ENCODE results near the gene BEND5.

BEND5 gene

DNA sequence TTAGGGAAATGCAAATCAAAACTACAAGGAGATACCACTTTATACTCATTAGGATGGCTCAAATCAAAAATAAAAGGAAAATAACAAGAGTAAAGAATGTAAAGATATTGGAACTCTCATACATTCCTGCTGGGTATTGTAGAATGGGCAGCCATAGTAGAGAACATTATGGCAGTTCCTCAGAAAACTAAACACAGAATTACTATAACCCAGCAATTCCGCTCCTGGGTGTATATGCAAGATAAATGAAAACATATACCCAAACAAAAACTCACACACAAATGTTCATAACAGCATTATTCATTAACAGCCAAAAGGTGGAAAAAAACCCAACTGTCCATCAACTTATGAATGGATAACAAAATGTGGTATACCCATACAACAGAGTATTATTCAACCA lies 11.4 kb downstream of the BEND5 start:
- no peak for DNase-seq (ENCODE audit: low read depth, low spot score)

DNA sequence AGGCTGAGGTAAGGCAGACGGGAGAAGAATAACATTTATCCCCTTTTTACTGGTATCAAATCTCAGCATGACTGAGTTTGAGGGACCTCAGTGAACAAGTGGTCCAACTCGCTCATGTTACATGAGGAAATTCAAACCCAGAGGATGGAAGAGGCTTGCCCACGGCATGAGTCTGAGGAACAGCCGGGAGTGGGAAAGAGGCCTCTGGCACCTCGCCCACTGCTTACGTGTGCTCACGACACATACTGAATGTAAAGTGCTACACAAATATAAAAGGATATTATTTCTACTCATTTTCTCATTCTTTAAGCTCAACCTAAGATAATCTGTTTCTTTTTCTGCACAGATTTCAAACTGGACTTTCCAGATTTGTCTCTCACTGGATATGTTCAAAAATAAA lies 14.7 kb downstream of the BEND5 start:
- no peak for DNase-seq (ENCODE audit: low read depth, low spot score)

DNA sequence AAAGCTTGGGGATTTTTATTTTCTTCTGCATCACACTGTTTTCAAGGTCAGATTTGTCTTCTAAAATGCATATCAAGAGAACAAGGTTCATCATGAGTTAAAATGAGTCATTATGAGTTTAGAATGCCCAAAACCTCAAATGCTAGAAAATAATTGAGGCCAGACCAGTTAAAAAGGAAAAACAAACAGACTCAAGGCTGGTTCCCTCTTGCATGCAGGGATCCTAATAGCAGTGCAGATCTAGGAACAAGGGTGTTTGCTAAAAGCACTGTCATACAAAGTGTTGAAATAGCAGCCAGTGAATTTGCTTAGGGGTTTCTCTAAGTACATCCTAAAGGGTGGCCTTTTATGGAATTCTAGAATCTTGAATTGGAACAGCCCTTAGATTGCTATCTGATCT lies 15.3 kb downstream of the BEND5 start:
- no peak for DNase-seq (ENCODE audit: low read depth, low spot score)

DNA sequence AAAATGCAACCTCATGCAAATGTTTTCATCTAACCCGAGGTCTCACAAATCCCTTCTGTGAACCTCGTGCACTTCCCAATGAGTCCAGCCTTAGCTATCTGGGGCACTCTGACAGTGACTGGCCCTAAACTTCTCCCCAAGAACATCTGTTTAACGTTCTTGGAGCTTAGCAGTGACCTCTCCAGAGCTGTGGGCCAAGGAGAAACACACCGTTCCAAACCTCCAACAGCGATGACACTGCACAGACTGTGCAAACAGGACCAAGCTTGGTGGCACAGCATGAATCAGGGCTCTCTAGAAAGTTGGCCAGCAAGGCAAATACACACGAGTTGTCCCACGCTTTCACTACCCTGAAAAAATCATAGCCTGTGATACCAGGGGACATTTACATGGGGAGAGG lies 15.8 kb downstream of the BEND5 start:
- no peak for DNase-seq (ENCODE audit: low read depth, low spot score)

DNA sequence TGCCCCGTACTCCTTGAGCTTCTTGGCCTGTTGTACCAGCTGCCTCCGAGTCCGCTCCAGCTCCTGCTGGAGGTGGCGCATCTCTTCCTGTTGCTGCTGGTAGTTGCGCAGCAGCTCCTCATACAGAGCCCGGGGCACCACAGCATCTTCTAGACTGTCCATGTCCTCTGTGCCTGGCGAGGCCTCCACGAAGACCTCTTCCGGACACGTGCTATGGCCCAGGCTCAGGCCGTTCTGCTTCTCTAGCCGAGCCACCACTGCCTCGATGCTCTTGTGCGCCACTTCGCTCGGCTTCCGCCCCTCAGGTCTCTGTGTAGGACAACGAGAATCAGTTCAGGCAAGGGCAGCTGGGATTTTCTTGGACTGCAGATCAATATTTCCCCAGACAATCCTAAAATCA lies 17.7 kb downstream of the BEND5 start:
- DNase-seq (ENCODE audit: low read depth, low spot score), result no peak

DNA sequence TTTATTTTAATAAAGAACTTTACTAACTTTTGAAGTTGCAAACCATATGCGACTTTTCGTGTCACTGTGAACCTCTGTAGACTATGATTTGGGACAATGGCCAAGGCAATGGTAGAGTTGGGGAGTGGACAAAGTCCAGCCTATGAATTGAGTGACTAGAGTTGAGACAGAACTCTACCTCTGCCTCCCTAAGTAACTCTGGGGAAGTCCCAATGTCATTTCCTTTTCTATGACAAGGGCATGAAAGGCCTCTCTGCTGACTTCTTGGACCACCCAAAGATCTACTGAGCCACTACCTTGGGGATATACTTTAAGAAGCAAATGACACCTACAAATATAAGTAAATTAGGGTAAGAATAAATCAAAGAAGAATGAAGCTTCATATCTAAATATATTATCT lies 19.3 kb downstream of the BEND5 start:
- DNase-seq (ENCODE audit: low read depth, low spot score), result no peak

DNA sequence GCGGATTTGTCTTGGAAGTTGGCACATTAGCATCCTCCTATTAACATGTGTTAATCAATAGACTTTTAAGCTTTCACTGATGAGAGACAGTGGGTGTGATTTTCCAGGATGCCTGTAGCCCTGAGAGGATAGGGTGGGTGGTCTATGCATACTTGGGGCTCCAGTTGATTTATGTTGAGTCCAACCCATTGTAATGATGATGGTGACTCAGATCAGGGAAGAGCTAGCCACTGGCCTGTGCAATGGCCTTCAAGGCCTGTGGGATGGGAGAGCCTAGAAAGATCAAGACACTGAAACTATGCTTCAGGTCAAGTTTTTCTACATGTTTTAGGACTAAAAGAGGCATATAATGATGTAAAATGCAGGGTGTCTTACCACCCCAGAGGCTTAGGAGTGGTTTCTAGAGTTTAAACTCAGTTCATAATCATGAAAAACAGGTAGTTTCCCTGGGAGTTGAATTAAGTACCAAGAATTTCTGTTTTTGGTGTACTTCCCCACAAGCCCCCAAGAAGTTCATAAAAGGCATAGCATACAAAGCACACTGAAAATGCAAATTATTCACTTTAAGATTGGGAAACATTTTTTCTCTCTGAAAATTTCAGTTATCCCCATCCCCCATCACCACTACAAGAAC lies 19.9 kb downstream of the BEND5 start:
- DNase-seq (ENCODE audit: low read depth, low spot score), result no peak

DNA sequence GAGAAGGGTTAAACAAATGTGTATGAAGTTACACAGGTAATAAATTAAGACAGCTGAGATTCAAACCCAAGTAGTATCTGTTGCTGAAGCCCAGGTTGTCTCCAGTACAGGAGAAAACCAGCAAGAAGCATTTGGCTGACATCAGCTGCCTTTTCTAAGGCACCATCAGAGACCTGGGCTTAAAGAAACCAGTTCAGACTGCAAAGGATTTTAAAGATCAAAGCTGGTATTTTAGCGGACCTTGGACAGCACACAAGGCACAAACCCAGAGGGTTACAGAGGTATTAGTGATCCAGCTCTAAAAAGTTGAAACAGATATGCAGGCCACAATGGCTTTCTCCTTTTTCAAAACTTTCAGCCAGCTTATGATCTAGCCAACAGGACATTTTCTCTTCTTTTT lies 23.4 kb downstream of the BEND5 start:
- DNase-seq (ENCODE audit: low read depth, low spot score), result peak; percentile 33

DNA sequence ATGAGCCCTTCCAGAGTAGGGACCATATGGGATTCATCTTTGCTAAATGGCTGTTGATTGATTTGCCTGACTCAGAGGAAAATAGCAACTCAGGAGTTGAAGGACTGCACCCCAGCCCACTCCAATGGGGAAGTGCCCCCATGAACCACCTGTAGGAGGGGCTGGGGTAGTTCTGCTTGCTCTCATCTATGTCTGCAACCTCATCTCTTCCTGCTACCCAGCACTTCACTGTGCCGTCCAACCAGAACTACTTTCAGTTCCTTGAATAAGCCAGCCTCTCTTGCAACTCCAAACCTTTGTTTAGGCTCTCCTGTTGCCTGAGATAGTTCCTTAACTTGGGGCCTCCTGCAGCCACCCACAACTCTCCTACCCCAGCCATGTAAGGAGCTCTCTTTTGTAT lies 26.6 kb downstream of the BEND5 start:
- no peak for DNase-seq (ENCODE audit: low read depth, low spot score)

DNA sequence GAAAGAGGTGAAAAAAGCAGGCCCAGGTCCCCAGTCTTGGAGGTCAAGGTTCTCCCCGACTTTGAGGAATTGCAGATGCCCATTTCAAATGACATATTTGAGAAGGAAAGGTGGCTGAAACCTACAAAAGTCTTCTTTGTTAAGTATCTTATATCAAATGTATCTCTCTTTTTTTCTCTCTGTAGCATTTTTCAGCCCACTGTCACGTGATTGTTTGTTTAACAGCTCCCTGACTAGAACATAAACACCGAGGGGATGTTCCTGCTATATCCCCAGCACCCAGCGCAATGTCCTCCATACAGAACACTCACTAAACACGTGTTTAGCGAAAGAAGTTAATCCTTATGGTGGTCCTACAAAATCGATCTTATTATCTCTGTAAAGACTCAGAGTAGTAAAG lies 27.6 kb downstream of the BEND5 start:
- no peak for DNase-seq (ENCODE audit: low read depth, low spot score)

DNA sequence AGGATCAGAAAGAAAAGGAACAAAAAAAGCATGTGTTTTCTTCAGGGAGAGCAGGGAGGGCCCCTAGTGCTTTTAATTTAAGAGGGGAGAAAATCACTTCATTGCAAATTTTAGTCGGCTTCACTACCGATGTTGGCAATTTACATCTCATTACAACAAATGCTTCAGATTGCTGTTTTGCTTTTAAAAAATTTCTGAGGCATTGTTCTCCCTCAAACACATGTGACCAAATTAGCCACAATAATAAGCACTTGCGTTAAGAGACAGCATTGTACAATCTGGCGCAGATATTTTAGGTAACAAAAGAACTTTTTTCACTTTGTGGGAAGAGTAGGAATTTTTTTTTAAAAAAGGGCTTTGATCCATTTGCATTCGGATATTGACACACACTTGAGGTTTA lies 29.8 kb downstream of the BEND5 start:
- no peak for DNase-seq (ENCODE audit: low read depth, low spot score)

DNA sequence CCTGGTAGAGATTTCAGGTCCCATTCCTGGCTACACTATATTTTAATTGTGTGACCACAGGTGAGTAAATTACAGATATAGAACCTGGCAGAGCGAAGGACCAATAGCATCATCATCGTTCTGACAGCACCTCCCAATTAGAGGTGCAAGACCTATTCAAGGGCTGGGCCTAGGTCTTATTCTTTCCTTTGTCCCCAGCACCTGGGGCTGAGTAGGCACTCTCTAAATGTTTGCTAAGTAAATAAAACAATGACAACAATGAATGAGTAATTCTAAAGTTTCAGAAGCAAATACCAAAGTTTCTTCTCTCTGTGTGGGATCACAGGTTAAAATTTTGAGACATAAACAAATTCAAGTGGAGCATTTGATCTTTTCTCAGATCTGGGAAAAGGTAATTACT lies 32.7 kb downstream of the BEND5 start:
- DNase-seq (ENCODE audit: low read depth, low spot score), result no peak

DNA sequence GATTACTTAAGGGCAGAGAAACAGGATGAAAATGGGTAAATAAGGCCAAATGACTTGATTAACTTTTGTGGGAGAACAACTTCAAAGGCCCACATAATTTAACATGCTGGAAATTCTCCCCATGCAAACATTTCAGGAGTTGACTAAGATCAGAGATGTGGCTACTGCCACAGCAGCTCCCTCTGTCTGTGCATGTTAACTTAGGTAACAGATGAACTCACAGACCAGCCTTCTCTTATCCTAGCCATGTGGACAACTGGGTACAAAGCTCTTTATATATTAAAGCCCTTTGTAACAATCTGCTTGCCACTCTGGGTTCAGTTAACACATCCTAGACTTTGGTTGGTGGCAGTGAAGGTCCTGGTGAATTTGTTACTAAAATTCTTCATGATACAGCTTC lies 33.2 kb downstream of the BEND5 start:
- DNase-seq (ENCODE audit: low read depth, low spot score), result no peak

DNA sequence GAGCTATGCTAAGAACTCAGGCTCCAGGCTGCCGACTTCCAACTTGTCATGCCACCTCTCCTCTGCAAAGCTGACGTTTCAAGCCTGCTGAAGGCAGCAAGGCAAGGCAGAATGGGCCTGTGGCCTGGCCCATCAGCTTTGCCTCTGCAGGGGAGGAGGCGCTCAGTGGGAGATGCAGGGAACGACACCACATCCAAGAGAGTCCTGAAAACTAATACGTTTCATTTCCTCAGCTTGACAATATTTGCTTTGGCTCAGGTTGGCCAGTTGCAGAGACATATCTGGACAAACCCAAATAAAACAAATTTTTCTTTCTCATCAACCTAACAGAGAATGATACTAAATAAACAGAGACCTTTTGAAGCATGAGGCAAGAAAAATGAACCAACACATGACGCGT lies 35.3 kb downstream of the BEND5 start:
- no peak for DNase-seq (ENCODE audit: low read depth, low spot score)

DNA sequence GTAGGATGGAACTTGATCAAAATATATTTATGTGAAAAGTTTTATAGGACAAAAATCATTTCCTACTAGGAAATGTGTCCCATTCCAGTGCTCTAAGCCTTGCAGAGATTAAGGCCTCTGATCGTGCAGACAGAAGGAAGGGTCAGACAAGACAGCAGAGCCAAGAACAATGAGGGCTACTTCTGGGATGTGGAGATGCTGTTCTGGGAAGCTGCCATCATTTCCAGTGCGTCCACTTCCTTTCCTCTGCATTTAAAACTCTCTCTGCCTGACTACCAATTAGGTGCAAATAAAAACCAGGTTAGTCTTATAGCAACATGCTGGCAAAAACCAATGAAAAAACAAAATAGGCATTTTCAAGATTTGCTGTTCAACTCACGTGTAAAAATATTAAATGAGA lies 36.1 kb downstream of the BEND5 start:
- DNase-seq (ENCODE audit: low read depth, low spot score), result no peak

DNA sequence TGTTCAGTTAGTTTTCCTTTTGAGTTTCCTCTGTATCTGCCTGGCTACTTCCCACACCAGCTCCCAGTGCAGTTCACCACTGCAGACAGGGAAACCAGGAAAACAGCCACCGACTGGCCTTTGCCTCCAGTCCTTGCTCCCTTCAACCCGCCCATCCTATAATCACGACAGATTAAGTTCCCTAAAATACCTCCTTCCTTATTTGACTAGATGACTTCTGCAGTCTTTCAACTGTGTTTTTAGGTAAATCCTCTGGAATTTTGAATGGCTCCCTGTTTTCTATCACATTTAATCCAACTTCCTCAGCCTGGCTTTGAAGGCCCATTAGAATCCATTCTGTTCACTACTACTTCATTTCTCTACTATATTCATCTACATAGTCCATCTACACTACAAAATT lies 37.6 kb downstream of the BEND5 start:
- DNase-seq (ENCODE audit: low read depth, low spot score), result peak; percentile 45

DNA sequence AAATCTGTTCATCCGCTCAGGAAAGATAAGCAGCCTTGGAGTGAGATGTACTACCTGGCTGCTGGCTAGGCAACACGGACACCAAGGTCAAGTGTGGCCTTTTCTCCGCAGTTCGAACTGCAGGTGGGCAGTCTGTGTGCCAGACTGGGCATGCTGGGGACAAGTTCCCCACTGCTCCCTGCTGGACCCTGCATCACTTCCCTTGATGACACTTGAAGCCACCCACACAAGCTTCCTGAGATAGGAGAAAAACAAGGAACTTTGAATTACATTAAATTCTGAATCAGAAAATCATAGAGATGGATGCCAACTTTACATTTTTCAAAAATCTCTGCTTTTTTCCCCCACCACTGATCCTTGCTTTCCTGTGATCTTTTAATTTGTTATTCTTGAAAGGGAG lies 38.3 kb downstream of the BEND5 start:
- DNase-seq (ENCODE audit: low read depth, low spot score), result no peak

DNA sequence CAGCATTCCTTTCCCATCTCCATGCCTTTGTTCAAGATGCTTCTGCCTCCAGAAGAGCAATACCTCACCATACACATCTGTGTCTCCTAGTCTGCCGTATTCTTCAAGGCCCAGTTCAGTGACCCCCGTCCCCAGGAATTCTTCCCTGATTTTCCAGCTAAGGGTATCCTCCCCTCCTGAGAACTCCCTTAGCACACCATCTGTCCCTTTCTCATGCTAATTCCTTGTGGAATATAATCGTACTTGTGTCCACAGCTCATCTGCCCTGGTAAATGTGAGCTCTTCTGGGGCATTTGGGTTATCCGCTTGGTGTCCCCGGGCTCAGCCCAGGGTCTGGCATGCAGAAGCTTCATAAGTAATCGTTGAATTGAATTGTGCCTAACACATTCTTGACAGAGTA lies 40.9 kb downstream of the BEND5 start:
- no peak for DNase-seq (ENCODE audit: low read depth, low spot score)

DNA sequence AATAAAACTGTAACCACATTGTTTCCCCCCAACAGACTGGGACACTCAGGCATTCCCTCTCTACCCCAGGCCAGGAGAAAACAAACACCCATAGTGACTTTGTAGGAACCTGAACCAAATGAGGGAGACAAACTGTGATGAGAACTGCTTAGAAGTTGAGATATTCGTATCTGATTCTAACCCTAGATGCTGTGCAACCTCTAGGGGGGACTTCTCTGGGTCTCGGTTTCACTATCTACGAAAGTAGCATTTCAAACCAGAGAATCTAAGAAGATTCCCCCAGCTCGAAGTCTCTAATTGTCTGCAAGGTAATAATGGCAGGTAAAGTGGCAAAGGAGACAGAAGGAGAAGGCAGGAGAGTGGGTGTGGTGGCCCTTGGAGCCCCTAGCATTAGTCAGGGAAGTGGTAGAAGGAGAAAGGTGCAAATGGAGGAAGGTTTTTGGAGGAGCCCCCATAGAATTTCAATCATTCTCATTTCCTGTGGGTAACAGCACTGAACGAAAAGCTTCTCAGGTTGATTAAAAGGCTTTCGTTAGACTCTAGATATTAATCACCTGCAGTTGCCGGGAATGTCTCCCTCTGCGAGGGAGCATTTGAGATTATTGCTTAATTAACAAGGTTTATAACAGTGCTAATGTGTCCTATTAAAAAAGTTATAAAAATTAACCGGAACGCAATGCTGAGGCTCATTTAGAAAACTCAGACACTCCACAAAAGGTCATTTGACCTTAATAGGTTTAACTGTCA lies 46.4 kb downstream of the BEND5 start:
- no peak for DNase-seq (ENCODE audit: low read depth, low spot score)

DNA sequence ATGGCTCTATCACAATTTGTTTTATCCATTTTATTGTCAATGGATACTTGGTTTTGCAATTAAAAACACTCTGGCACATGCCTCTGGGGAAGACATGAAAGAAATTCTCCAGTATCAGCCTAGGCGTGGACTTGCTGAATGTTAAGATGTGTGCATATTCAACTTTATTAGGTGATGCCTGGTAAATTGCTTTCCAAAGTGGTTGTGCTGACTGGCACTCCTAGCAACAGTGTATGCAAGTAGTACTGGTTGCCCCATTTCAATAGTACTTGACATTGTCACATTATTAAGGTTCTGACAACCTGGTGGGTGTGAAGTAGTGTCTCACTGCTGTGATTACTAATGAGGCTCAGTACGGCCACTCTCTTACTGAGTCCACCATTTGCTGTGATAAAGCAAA lies 48.1 kb downstream of the BEND5 start:
- DNase-seq (ENCODE audit: low read depth, low spot score), result no peak

DNA sequence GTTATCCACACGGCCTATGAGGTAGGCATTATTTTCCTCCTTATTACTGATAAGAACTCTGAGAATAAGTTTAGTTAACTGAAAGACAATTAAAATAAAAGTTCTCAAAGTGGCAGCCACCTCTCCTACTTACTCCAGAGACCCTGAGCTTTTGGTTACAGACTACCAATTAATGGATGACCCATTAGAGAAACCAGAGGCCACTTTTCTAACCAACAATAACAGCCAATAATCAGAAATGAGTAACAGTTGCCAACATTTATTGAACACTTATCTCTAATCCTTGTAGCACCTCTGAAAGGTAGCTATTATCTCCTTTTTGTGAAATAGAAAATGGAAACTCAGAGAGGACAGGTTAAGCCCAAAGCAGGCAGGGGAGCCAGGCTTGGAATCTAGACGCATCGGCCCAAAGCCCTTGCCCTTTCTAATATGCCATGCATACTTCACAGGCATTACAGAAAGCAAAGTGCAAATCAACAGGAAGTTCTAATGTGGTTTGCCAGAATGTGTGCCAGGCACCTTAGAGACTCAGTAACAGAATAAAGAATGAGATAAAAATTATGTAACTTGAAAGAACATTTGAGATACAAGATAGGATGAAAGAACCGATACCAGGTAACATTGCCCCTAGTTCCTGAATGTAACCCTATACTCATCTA lies 50.0 kb downstream of the BEND5 start:
- no peak for DNase-seq (ENCODE audit: low read depth, low spot score)

DNA sequence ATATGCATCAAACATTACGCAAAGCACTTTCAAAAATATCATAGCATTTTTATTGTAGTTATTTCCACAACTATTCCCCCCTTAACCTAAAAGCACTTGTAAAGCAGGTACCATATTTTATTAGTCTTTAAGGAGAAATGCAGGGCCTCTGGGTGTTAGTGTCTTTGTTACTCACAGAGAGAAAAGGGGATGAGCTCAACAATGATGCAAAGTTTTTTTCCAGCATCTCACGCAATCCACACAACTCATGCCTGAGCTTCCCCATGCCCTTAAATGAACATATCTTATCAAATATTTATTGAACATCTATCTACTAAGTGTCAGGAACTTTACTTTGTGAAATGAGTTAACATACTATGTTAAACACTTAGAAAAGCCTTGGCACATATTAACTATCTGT lies 50.6 kb downstream of the BEND5 start:
- no peak for DNase-seq (ENCODE audit: low read depth, low spot score)

DNA sequence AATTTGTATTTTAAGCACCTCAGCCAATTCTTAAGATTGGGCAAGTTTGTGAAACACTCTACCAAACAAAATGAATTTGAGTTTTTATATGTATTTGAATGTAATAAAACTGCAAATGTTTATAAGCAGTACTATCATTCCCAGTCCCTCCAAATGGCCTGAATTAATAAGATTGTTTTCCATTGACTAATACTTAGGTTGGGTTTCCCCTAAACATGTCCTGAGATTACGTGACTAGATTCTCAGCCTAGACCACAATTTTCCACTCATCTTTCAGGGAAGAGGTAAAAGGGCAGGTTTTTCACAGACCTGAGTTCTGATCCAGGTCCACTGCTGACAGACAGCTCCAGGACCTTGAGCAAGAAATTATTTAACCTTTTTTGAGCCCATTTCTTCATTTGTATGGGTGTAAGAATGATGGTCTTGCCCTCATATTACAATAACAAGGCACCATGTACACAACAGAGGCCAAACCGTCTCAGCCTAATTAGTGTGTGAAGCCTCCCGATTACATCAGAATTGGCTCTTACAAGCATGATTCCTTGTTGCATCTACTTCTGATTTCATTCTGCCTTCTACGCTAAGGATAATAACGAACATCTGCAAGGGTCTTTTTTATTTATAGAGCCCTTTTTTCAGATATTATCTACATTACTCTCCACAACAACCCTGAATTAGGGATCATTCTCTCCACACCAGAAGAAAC lies 51.2 kb downstream of the BEND5 start:
- DNase-seq (ENCODE audit: low read depth, low spot score), result no peak
